Spleen (tissue), 11 donors: ENCODE results near the gene PITX1. TPM values are rescaled to one million over a fixed set of nuclear protein-coding genes. Genes with fewer than 3 reads are reported as not detected.

Source experiments
- DNase-seq: peaks from one replicate; pipeline ENCODE4 v3.0.0-alpha.2; 2020
- H3K27ac ChIP-seq, 8 donors: fragments of 200-600 bp; sonication (generic) in 7 of 8; 1 replicate in 4 of 8; 2 replicates in 4 of 8; pipeline versions ENCODE4 v1.5.0 to v1.8.0; 2016 to 2021; ENCODE audit warnings: inconsistent platforms in 4 of 8, mild to moderate bottlenecking in 4 of 8, moderate library complexity in 1 of 8
- H3K27me3 ChIP-seq, 7 donors: fragments of 200-600 bp; sonication (generic) in 6 of 7; replicated peaks in 1 of 7; 1 replicate in 4 of 7; 2 replicates in 3 of 7; pipeline versions ENCODE4 v1.5.0 to v1.8.0; 2016 to 2021; ENCODE audit warnings: inconsistent platforms in 3 of 7, mild to moderate bottlenecking in 1 of 7
- H3K36me3 ChIP-seq, 6 donors: fragments of 200-600 bp; sonication (generic) in 5 of 6; 1 replicate in 4 of 6; 2 replicates in 2 of 6; pipeline versions ENCODE4 v1.5.0 to v1.8.0; 2016 to 2021; ENCODE audit warnings: inconsistent platforms in 2 of 6
- H3K4me1 ChIP-seq, 6 donors: fragments of 200-600 bp; sonication (generic) in 5 of 6; 1 replicate in 3 of 6; 2 replicates in 3 of 6; pipeline versions ENCODE4 v1.5.0 to v1.8.0; 2016 to 2021; ENCODE audit warnings: inconsistent platforms in 3 of 6
- H3K4me3 ChIP-seq, 8 donors: fragments of 200-600 bp; sonication (generic) in 7 of 8; 1 replicate in 4 of 8; 2 replicates in 4 of 8; pipeline versions ENCODE4 v1.5.0 to v1.8.0; 2016 to 2021; ENCODE audit warnings: inconsistent platforms in 4 of 8, mild to moderate bottlenecking in 4 of 8, moderate library complexity in 2 of 8
- H3K9me3 ChIP-seq, 8 donors: fragments of 200-600 bp; sonication (generic) in 7 of 8; 1 replicate in 4 of 8; 2 replicates in 4 of 8; pipeline versions ENCODE4 v1.5.0 to v1.8.0; 2016 to 2021; ENCODE audit warnings: inconsistent platforms in 4 of 8
- CTCF ChIP-seq, 11 experiments: fragments of 200-600 bp in 7 of 11; fragments of 450-650 bp in 4 of 11; sonication (generic) in 4 of 11; IDR thresholded peaks in 8 of 11; conservative IDR thresholded peaks in 3 of 11; 1 replicate in 7 of 11; 2 replicates in 4 of 11; pipeline versions ENCODE4 v1.4.0 to v1.8.0; 2016 to 2021; ENCODE audit warnings: antibody characterized with exemption in 11 of 11, inconsistent platforms in 4 of 11, mild to moderate bottlenecking in 1 of 11
- POLR2A ChIP-seq, 3 donors: fragments of 450-650 bp; IDR thresholded peaks; one replicate each; pipeline ENCODE4 v1.5.1; 2017; ENCODE audit warnings: antibody characterized with exemption in 3 of 3, mild to moderate bottlenecking in 1 of 3
- POLR2AphosphoS5 ChIP-seq, 3 donors: sonication (generic); formaldehyde crosslinking; IDR thresholded peaks; one replicate each; pipeline ENCODE4 v1.5.1; 2017; ENCODE audit warnings: antibody characterized with exemption in 3 of 3
- WGBS, 5 donors: extraction: QIAGEN DNeasy Blood & Tissue Kit in 3 of 5; methylation state at CpG; one replicate each; pipeline versions ENCODE4 v1.1.5 to v1.1.7; 2013 to 2018; 5-methylcytosine and 5-hydroxymethylcytosine counted together
- intact Hi-C: fragments of 100-400 bp; cut with DNase I; formaldehyde crosslinking; loops from one replicate; pipeline ENCODE4 v1.15.0; 2023; ENCODE audit warnings: low total_unique reads
- polyA plus RNA-seq, 3 donors: library from polyadenylated mRNA; stranded (reverse); fragments of 200-250 nt; gene quantifications; one replicate each; pipeline ENCODE4 v1.2.1, GENCODE V29; 2013
- total RNA-seq, 7 donors: library from RNA; depleted of rRNA in 3 of 7; stranded (reverse); fragments of >200 nt in 3 of 7; fragmentation: NEBNext Ultra II Directional in 4 of 7; extraction: Animal tissue kit (Norgen Biotek cat#: 25700) in 4 of 7; gene quantifications; one replicate each; pipeline versions ENCODE4 v1.1.0 to v1.2.1, GENCODE V29; 2016 to 2021
- donor health status: healthy with polysubstance abuse.
- donor health status: DM: no; HTN: no; CAD: no; lungs with moderate emphysema.
- donor health status: DM: no; HTN: no; CAD: no.
- donor health status: Bipolar disorder and iron deficiency.
- donor health status: healthy.
- donor health status: DM: no; HTN: no; CAD: no.
- donor health status: DM: yes; HTN: yes; CAD: no.

PITX1 gene
- total and polyA plus RNA-seq, 10 donors = 0.04 to 0.98 (median 0.24) TPM; not detected in 6

- intact Hi-C loops = no loop called here
- Histone ChIP-seq H3K4me3 (no peak overlapping the region), H3K36me3 (no peaks in the 10 kb centered on the region), H3K27me3 (peaks cover 5 to 100% (median 72%) of the 10 kb centered on the region in 7 donors), H3K9me3 (no peaks in the 10 kb centered on the region), H3K27ac (no peak overlapping the region), H3K4me1 (peaks cover 0 to 35% (median 10%) of the 10 kb centered on the region in 6 donors)
- TF ChIP-seq CTCF (IDR thresholded peaks at IDR 0.05 in 8 of 11, conservative IDR thresholded peaks at IDR 0.05 in 3 of 11) (no peak), POLR2AphosphoS5 (IDR thresholded peaks at IDR 0.05) (no peak), POLR2A (IDR thresholded peaks at IDR 0.05) (no peak)
- no peak for DNase-seq
- WGBS, 5 donors = 0 to 32% (median 30%) methylated on average over 1 of the region's 1 CpG
Observed at GRCh38 chr5:135048930-135049329, 14.9 kb upstream of the PITX1 start.

DNA sequence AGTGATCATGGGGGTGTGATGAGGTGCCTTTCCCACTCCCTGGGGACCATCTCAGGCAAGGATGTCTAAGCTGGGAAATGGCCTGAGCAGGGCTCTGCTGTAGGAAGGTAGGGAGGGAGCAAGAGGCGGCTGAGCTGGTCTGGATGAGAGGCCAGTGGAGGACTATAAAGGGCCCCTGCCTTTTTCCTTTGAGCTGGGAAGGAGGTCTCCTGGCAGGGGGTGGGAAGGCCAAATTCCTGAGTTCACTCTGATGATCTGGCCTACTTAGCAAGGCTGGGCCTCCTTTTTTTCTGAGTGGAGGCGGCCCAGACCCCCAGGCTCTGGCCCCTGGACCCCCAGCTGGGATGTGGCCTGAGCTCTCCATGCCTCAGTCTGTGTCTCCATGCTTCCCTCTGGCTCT, 14.3 kb upstream of the PITX1 start:
- H3K27me3 ChIP-seq = peaks cover 5 to 100% (median 75%) of the 10 kb centered on the region in 7 donors
- WGBS, 5 donors = 86 to 100% (median 87%) methylated on average over 2 of the region's 2 CpGs
- no peak for TF ChIP-seq POLR2A (IDR thresholded peaks at IDR 0.05)
- no peak for TF ChIP-seq CTCF (IDR thresholded peaks at IDR 0.05 in 8 of 11, conservative IDR thresholded peaks at IDR 0.05 in 3 of 11)
- no peak for TF ChIP-seq POLR2AphosphoS5 (IDR thresholded peaks at IDR 0.05)
- H3K36me3 ChIP-seq = no peaks in the 10 kb centered on the region
- no peak overlapping the region for H3K27ac ChIP-seq
- peaks cover 0 to 29% (median 7%) of the 10 kb centered on the region in 6 donors for H3K4me1 ChIP-seq
- no peak overlapping the region for H3K4me3 ChIP-seq
- intact Hi-C loops = no loop called here
- H3K9me3 ChIP-seq = no peaks in the 10 kb centered on the region
- DNase-seq = no peak

GRCh38 chr5:135047347-135047695, 13.3 kb upstream of the PITX1 start:
- H3K4me3 ChIP-seq = no peak overlapping the region
- H3K4me1 ChIP-seq = peaks cover 0 to 19% (median 0%) of the 10 kb centered on the region in 6 donors
- no peak for DNase-seq
- no peaks in the 10 kb centered on the region for H3K9me3 ChIP-seq
- H3K27ac ChIP-seq = no peak overlapping the region
- intact Hi-C loops = no loop called here
- no peaks in the 10 kb centered on the region for H3K36me3 ChIP-seq
- TF ChIP-seq CTCF (IDR thresholded peaks at IDR 0.05 in 8 of 11, conservative IDR thresholded peaks at IDR 0.05 in 3 of 11) (no peak), POLR2AphosphoS5 (IDR thresholded peaks at IDR 0.05) (no peak), POLR2A (IDR thresholded peaks at IDR 0.05) (no peak)
- WGBS, 5 donors = 46 to 58% (median 50%) methylated on average over 2 of the region's 2 CpGs
- peaks cover 5 to 100% (median 76%) of the 10 kb centered on the region in 7 donors for H3K27me3 ChIP-seq

- intact Hi-C loops = no loop called here
- TF ChIP-seq POLR2A (IDR thresholded peaks at IDR 0.05) (no peak), POLR2AphosphoS5 (IDR thresholded peaks at IDR 0.05) (no peak), CTCF (IDR thresholded peaks at IDR 0.05 in 8 of 11, conservative IDR thresholded peaks at IDR 0.05 in 3 of 11) (no peak)
- no peaks in the 10 kb centered on the region for H3K36me3 ChIP-seq
- H3K27ac ChIP-seq = no peak overlapping the region
- H3K4me1 ChIP-seq = peaks cover 0 to 14% (median 0%) of the 10 kb centered on the region in 6 donors
- H3K4me3 ChIP-seq = no peak overlapping the region
- peaks cover 5 to 100% (median 76%) of the 10 kb centered on the region in 7 donors for H3K27me3 ChIP-seq
- WGBS, 5 donors = 69 to 85% (median 78%) methylated on average over 5 of the region's 5 CpGs
- DNase-seq = no peak
- H3K9me3 ChIP-seq = no peaks in the 10 kb centered on the region
Observed at GRCh38 chr5:135046661-135047346, 12.8 kb upstream of the PITX1 start.
